HEK293 (cell line): ENCODE measurements around the gene CELA2A.

Experiments used
- FEZF1 ChIP-seq: fragments of 450-650 bp; formaldehyde crosslinking; IDR thresholded peaks from 2 replicates; pipeline ENCODE4 v1.5.1; 2016; ENCODE audit warnings: missing biosample characterization, missing genetic modification characterization
- ZNF701 ChIP-seq: fragments of 450-650 bp; formaldehyde crosslinking; IDR thresholded peaks from 2 replicates; pipeline ENCODE4 v1.5.1; 2016; ENCODE audit warnings: missing biosample characterization, missing genetic modification characterization
- TF ChIP-seq, protein P1 (sequence below): fragments of 450-650 bp; formaldehyde crosslinking; IDR thresholded peaks from 2 replicates; pipeline ENCODE4 v1.5.1; 2017; ENCODE audit warnings: missing biosample characterization, missing genetic modification characterization
- TF ChIP-seq, protein P2 (sequence below): IDR thresholded peaks from 2 replicates; pipeline ENCODE4 v1.6.1; 2011; ENCODE audit warnings: mild to moderate bottlenecking, low read depth, low read length, borderline replicate concordance

DNA sequence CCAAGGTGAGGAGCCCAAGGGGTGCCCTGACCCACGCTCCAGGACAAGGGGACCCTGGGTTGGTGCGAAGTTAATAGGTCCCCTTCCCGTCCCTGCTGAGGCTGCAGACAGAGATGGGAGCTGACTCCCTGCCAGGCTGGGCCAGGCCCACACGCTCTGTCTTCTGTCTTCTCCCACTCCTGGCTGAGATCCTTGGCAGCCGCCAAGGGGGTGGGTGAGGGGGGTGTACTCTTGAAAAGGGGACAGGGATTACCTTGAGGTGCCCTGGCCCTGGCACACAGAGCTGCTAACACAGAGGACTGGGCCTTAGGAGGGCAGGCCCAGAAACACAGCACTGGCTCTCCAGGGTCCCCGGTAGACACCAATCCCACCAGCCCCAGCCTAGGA, 29.3 kb upstream of the CELA2A start:
- no peak for TF ChIP-seq ZNF701 (tag by site-specific recombination)
- TF ChIP-seq FEZF1 (tag by site-specific recombination): no peak
- TF ChIP-seq, protein P1, sequence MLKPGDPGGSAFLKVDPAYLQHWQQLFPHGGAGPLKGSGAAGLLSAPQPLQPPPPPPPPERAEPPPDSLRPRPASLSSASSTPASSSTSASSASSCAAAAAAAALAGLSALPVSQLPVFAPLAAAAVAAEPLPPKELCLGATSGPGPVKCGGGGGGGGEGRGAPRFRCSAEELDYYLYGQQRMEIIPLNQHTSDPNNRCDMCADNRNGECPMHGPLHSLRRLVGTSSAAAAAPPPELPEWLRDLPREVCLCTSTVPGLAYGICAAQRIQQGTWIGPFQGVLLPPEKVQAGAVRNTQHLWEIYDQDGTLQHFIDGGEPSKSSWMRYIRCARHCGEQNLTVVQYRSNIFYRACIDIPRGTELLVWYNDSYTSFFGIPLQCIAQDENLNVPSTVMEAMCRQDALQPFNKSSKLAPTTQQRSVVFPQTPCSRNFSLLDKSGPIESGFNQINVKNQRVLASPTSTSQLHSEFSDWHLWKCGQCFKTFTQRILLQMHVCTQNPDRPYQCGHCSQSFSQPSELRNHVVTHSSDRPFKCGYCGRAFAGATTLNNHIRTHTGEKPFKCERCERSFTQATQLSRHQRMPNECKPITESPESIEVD: no peak
- TF ChIP-seq, protein P2, sequence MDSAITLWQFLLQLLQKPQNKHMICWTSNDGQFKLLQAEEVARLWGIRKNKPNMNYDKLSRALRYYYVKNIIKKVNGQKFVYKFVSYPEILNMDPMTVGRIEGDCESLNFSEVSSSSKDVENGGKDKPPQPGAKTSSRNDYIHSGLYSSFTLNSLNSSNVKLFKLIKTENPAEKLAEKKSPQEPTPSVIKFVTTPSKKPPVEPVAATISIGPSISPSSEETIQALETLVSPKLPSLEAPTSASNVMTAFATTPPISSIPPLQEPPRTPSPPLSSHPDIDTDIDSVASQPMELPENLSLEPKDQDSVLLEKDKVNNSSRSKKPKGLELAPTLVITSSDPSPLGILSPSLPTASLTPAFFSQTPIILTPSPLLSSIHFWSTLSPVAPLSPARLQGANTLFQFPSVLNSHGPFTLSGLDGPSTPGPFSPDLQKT: no peak
